K562 (cell line): ENCODE results near the gene TOM1L2. TPM values are rescaled to one million over a fixed set of nuclear protein-coding genes. Genes with fewer than 3 reads are reported as not detected.

ENCODE experiments used
- CBX8 ChIP-seq: fragments of 200-600 bp; sonication (generic); IDR thresholded peaks from 2 replicates; pipeline ENCODE4 v1.6.1; 2012; ENCODE audit warnings: borderline replicate concordance, mixed run types, low read depth, mild to moderate bottlenecking, moderate library complexity, mixed read lengths, low read length, control low read depth, inconsistent platforms; ENCODE audit not compliant: poor library complexity, severe bottlenecking; ENCODE audit errors: extremely low read depth
- CGGBP1 ChIP-seq: fragments of 250-450 bp; sonication (Bioruptor Pico); IDR thresholded peaks from 2 replicates; pipeline ENCODE4 v1.9.0; 2021; ENCODE audit warnings: mild to moderate bottlenecking
- DNMT1 ChIP-seq: fragments of 450-650 bp; IDR thresholded peaks from 2 replicates; pipeline ENCODE4 v1.6.1; 2016; ENCODE audit warnings: antibody characterized with exemption, mild to moderate bottlenecking
- ETV5 ChIP-seq: sonication (generic); formaldehyde crosslinking; IDR thresholded peaks from 2 replicates; pipeline ENCODE4 v1.4.0; 2020; ENCODE audit warnings: low read depth, mild to moderate bottlenecking, missing genetic modification reagents
- GATAD2B ChIP-seq: fragments of 450-650 bp; IDR thresholded peaks from 2 replicates; pipeline ENCODE4 v1.6.1; 2017; ENCODE audit warnings: mild to moderate bottlenecking, borderline replicate concordance
- KAT7 ChIP-seq: sonication (generic); formaldehyde crosslinking; IDR thresholded peaks from 2 replicates; pipeline ENCODE4 v1.8.0; 2022; ENCODE audit warnings: missing genetic modification reagents, mild to moderate bottlenecking, borderline replicate concordance
- MNT ChIP-seq, 2 experiments: fragments of 450-650 bp; conservative IDR thresholded peaks; 2 replicates each; pipeline ENCODE4 v1.6.1; 2017; ENCODE audit warnings: mild to moderate bottlenecking in 2 of 2, moderate library complexity in 2 of 2
- MYBL2 ChIP-seq, 2 experiments: fragments of 450-650 bp in 1 of 2; sonication (generic) in 1 of 2; formaldehyde crosslinking in 1 of 2; IDR thresholded peaks; 2 replicates each; pipeline versions ENCODE4 v1.6.1 to v1.8.1; 2017 to 2022; ENCODE audit warnings: borderline replicate concordance in 1 of 2, inconsistent platforms in 1 of 2, low read depth in 1 of 2, mild to moderate bottlenecking in 1 of 2, missing genetic modification reagents in 1 of 2, moderate library complexity in 1 of 2
- NBN ChIP-seq: fragments of 450-650 bp; IDR thresholded peaks from 2 replicates; pipeline ENCODE4 v1.6.1; 2016; ENCODE audit warnings: low read depth, mild to moderate bottlenecking
- NCOA1 ChIP-seq: fragments of 450-650 bp; IDR thresholded peaks from 2 replicates; pipeline ENCODE4 v1.6.1; 2016; ENCODE audit warnings: low read depth
- PTRF ChIP-seq: fragments of 450-650 bp; IDR thresholded peaks from 2 replicates; pipeline ENCODE4 v1.6.1; 2016; ENCODE audit warnings: mild to moderate bottlenecking, missing genetic modification characterization, missing compliant biosample characterization
- SREBF2 ChIP-seq: sonication (generic); formaldehyde crosslinking; IDR thresholded peaks from 2 replicates; pipeline ENCODE4 v1.4.0; 2020; ENCODE audit warnings: mild to moderate bottlenecking, missing genetic modification reagents
- TAF1 ChIP-seq: IDR thresholded peaks from 2 replicates; pipeline ENCODE4 v1.6.1; 2011; ENCODE audit warnings: mild to moderate bottlenecking, low read length, moderate library complexity; ENCODE audit not compliant: insufficient read depth, control insufficient read depth, severe bottlenecking; ENCODE audit errors: extremely low read depth
- TBP ChIP-seq: optimal IDR thresholded peaks from 2 replicates; pipeline ENCODE3; 2011; ENCODE audit warnings: low read depth, low read length, improper control_type of control experiment
- U2AF1 ChIP-seq: fragments of 200-400 bp; formaldehyde crosslinking; optimal IDR thresholded peaks from 2 replicates; pipeline ENCODE3; 2017; ENCODE audit warnings: mild to moderate bottlenecking, low read depth, low read length, moderate library complexity
- ZNF143 ChIP-seq: sonication (generic); formaldehyde crosslinking; IDR thresholded peaks from 2 replicates; pipeline ENCODE4 v1.9.0; 2022; ENCODE audit warnings: mild to moderate bottlenecking, missing genetic modification reagents
- polyA plus RNA-seq, 8 experiments: library from polyadenylated mRNA; depleted of rRNA in 4 of 8; stranded (reverse) in 5 of 8; unstranded in 3 of 8; fragments of >200 nt; fragmentation: Nextera tagmentation in 2 of 8; fragmentation: Illumina TruSeq in 1 of 8; extraction: Ambion mirVana in 2 of 8; extraction: Trizol in 1 of 8; gene quantifications; 2 replicates each; pipeline versions ENCODE4 v1.2.1 to v1.2.3, GENCODE V29; 2011 to 2014; ENCODE audit warnings: inconsistent platforms in 1 of 8, missing spikeins in 1 of 8
- total RNA-seq, 7 experiments: library from RNA; depleted of rRNA in 6 of 7; stranded (reverse); fragments of >200 nt in 6 of 7; fragmentation: Illumina TruSeq in 2 of 7; extraction: Trizol in 2 of 7; gene quantifications; 2 replicates each; pipeline versions ENCODE4 v1.2.1 to v1.2.3, GENCODE V29; 2011 to 2021; ENCODE audit warnings: low replicate concordance in 1 of 7
- TF ChIP-seq, protein P1 (sequence below), 2 experiments: fragments of 450-650 bp in 1 of 2; sonication (generic) in 1 of 2; formaldehyde crosslinking in 1 of 2; IDR thresholded peaks in 1 of 2; conservative IDR thresholded peaks in 1 of 2; 2 replicates each; pipeline versions ENCODE4 v1.6.1 to v1.8.1; 2016 to 2023; ENCODE audit warnings: mild to moderate bottlenecking in 2 of 2, moderate library complexity in 2 of 2, inconsistent platforms in 1 of 2, missing genetic modification reagents in 1 of 2
- TF ChIP-seq, protein P2 (sequence below): sonication (generic); formaldehyde crosslinking; IDR thresholded peaks from 2 replicates; pipeline ENCODE4 v1.8.0; 2022; ENCODE audit warnings: missing genetic modification reagents, mild to moderate bottlenecking, borderline replicate concordance

Gene TOM1L2
- total and polyA plus RNA-seq, 9 of the 15 experiments (the other 6 are each of a cell fraction or from before 2014, with no cell fraction given) = 0.07 to 6.0 (median 2.5) TPM

GRCh38 chr17:17836818-17837379 lies 135.3 kb downstream of the TOM1L2 start, which contains the start of gene SREBF1 (continued):
- TF ChIP-seq TAF1 = peak; percentile 65
- no peak for TF ChIP-seq ETV5
- no peak for TF ChIP-seq KAT7 (CRISPR knock-in tag)
- TF ChIP-seq ZNF143 = no peak
- TF ChIP-seq, protein P1, sequence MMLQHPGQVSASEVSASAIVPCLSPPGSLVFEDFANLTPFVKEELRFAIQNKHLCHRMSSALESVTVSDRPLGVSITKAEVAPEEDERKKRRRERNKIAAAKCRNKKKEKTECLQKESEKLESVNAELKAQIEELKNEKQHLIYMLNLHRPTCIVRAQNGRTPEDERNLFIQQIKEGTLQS (IDR thresholded peaks at IDR 0.05) = no peak
- TF ChIP-seq, protein P1 (CRISPR knock-in tag; conservative IDR thresholded peaks at IDR 0.05) = no peak
- no peak for TF ChIP-seq SREBF2 (CRISPR knock-in tag)
- no peak for TF ChIP-seq U2AF1
- no peak for TF ChIP-seq NCOA1
- TF ChIP-seq MNT (conservative IDR thresholded peaks at IDR 0.05) = no peak
- TF ChIP-seq CGGBP1 (CRISPR knock-in tag) = no peak
- no peak for TF ChIP-seq GATAD2B
- TF ChIP-seq MYBL2 (IDR thresholded peaks at IDR 0.05; ENCODE audit: low read depth) = no peak
- TF ChIP-seq MYBL2 (CRISPR knock-in tag; IDR thresholded peaks at IDR 0.05; ENCODE audit: borderline replicate concordance) = no peak
- TF ChIP-seq DNMT1 = no peak
- TF ChIP-seq, protein P2, sequence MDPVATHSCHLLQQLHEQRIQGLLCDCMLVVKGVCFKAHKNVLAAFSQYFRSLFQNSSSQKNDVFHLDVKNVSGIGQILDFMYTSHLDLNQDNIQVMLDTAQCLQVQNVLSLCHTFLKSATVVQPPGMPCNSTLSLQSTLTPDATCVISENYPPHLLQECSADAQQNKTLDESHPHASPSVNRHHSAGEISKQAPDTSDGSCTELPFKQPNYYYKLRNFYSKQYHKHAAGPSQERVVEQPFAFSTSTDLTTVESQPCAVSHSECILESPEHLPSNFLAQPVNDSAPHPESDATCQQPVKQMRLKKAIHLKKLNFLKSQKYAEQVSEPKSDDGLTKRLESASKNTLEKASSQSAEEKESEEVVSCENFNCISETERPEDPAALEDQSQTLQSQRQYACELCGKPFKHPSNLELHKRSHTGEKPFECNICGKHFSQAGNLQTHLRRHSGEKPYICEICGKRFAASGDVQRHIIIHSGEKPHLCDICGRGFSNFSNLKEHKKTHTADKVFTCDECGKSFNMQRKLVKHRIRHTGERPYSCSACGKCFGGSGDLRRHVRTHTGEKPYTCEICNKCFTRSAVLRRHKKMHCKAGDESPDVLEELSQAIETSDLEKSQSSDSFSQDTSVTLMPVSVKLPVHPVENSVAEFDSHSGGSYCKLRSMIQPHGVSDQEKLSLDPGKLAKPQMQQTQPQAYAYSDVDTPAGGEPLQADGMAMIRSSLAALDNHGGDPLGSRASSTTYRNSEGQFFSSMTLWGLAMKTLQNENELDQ = no peak
- peak; percentile 59 for TF ChIP-seq TBP
- TF ChIP-seq NBN = no peak
- TF ChIP-seq CBX8 = no peak
- TF ChIP-seq PTRF (tag) = no peak
